Measurements from ENCODE around the gene RFPL1. TPM values are rescaled to one million over a fixed set of nuclear protein-coding genes. Genes with fewer than 3 reads are reported as not detected.
A peak's percentile ranks its signal among the peaks of the same experiment; 100 is the strongest.

The RFPL1 gene
- total and polyA plus RNA-seq, 2 experiments from 2014 or later = not detected

DNA sequence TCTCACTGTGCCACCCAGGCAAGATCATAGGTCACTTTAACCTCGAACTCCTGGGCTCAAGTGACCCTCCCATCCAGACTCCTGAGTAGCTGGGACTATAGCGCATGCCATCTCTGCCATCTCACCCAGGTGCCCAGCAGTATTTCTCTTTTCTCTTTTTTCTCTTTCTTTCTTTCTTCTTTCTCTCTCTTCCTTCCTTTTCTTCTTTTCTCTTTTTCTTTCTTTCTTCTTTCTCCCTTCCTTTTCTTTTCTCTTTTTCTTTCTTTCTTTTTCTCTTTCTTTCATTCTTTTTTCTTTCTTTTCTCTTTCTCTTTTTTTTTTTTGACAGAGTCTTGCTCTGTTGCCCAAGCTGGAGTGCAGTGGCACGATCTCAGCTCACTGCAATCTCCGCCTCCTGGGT, 13.5 kb downstream of the RFPL1 start:
- 90% methylated on average over 4 of the region's 4 CpGs for whole genome bisulfite sequencing (ENCODE audit: low lambda C conversion rate, missing lambda C conversion rate)
- TF ChIP-seq EZH2phosphoT487 (IDR thresholded peaks at IDR 0.05; ENCODE audit: low read depth, severe bottlenecking, unreplicated experiment) (no peak), CTCF (IDR thresholded peaks at IDR 0.05; ENCODE audit: poor library complexity) (no peak), EZH2 (IDR thresholded peaks at IDR 0.05; ENCODE audit: borderline replicate concordance) (no peak)
- Histone ChIP-seq H3K4me2 (no peak overlapping the region), H4K20me1 (ENCODE audit: insufficient read depth, poor library complexity, severe bottlenecking) (no peaks in the 10 kb centered on the region), H3K27me3 (no peaks in the 10 kb centered on the region), H3K36me3 (replicated peaks; ENCODE audit: insufficient read depth, low read depth) (no peaks in the 10 kb centered on the region), H3K4me1 (ENCODE audit: insufficient read depth) (no peaks in the 10 kb centered on the region), H3K9me3 (ENCODE audit: low read depth) (no peaks in the 10 kb centered on the region), H3K27ac (no peak overlapping the region), H3K79me2 (no peaks in the 10 kb centered on the region), H2AFZ (no peak overlapping the region), H3K9me2 (replicated peaks; ENCODE audit: insufficient read depth) (no peaks in the 10 kb centered on the region), H3K4me3 (no peak overlapping the region)
- DNase-seq (ENCODE audit: low spot score) = no peak

GRCh38 chr22:29454276-29454675, 15.9 kb downstream of the RFPL1 start:
- TF ChIP-seq EZH2phosphoT487 (IDR thresholded peaks at IDR 0.05; ENCODE audit: low read depth, severe bottlenecking, unreplicated experiment) (no peak), EZH2 (IDR thresholded peaks at IDR 0.05; ENCODE audit: borderline replicate concordance) (no peak), CTCF (IDR thresholded peaks at IDR 0.05; ENCODE audit: poor library complexity) (no peak)
- Histone ChIP-seq H3K27me3 (no peaks in the 10 kb centered on the region), H3K4me2 (no peak overlapping the region), H3K36me3 (replicated peaks; ENCODE audit: insufficient read depth, low read depth) (no peaks in the 10 kb centered on the region), H3K9me2 (replicated peaks; ENCODE audit: insufficient read depth) (no peaks in the 10 kb centered on the region), H3K4me3 (no peak overlapping the region), H2AFZ (no peak overlapping the region), H3K4me1 (ENCODE audit: insufficient read depth) (no peaks in the 10 kb centered on the region), H4K20me1 (ENCODE audit: insufficient read depth, poor library complexity, severe bottlenecking) (no peaks in the 10 kb centered on the region), H3K79me2 (no peaks in the 10 kb centered on the region), H3K27ac (no peak overlapping the region), H3K9me3 (ENCODE audit: low read depth) (no peaks in the 10 kb centered on the region)
- 79% methylated on average over 8 of the region's 8 CpGs for WGBS (ENCODE audit: low lambda C conversion rate, missing lambda C conversion rate)
- DNase-seq (ENCODE audit: low spot score) = no peak

- Histone ChIP-seq H3K9me3 (ENCODE audit: low read depth) (no peaks in the 10 kb centered on the region), H3K27ac (no peak overlapping the region), H3K27me3 (no peaks in the 10 kb centered on the region), H3K4me3 (no peak overlapping the region), H3K36me3 (replicated peaks; ENCODE audit: insufficient read depth, low read depth) (no peaks in the 10 kb centered on the region), H3K79me2 (no peaks in the 10 kb centered on the region), H3K4me2 (no peak overlapping the region), H4K20me1 (ENCODE audit: insufficient read depth, poor library complexity, severe bottlenecking) (no peaks in the 10 kb centered on the region), H3K9me2 (replicated peaks; ENCODE audit: insufficient read depth) (no peaks in the 10 kb centered on the region), H3K4me1 (ENCODE audit: insufficient read depth) (no peaks in the 10 kb centered on the region), H2AFZ (no peak overlapping the region)
- 68% methylated on average over 9 of the region's 9 CpGs for WGBS (ENCODE audit: low lambda C conversion rate, missing lambda C conversion rate)
- TF ChIP-seq EZH2phosphoT487 (IDR thresholded peaks at IDR 0.05; ENCODE audit: low read depth, severe bottlenecking, unreplicated experiment) (no peak), EZH2 (IDR thresholded peaks at IDR 0.05; ENCODE audit: borderline replicate concordance) (no peak), CTCF (IDR thresholded peaks at IDR 0.05; ENCODE audit: poor library complexity) (no peak)
- no peak for DNase-seq (ENCODE audit: low spot score)
Measured at GRCh38 chr22:29456211-29456671, 17.9 kb downstream of the RFPL1 start.

DNA sequence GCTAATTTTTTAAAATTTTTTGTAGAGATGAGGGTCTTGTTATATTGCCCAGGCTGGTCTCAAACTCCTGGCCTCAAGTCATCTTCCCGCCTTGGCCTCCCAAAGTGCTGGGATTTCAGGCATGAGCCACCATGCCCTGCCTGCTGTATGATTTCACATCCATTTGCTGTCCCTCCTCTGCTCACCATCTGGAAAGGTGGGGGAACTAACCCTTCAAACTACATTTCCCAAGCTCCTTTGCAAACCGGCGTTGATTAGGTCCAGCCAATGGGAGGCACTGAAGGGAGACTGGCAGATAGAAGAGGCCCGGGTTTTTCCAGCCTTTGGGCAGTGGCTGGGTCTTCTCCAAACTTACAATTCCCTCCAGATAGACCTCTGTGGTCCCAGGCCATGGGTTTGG, 19.3 kb downstream of the RFPL1 start:
- no peaks in the 10 kb centered on the region for H4K20me1 ChIP-seq (ENCODE audit: insufficient read depth, poor library complexity, severe bottlenecking)
- H3K27ac ChIP-seq = no peak overlapping the region
- no peaks in the 10 kb centered on the region for H3K4me1 ChIP-seq (ENCODE audit: insufficient read depth)
- no peaks in the 10 kb centered on the region for H3K36me3 ChIP-seq (replicated peaks; ENCODE audit: insufficient read depth, low read depth)
- no peaks in the 10 kb centered on the region for H3K9me2 ChIP-seq (replicated peaks; ENCODE audit: insufficient read depth)
- H3K9me3 ChIP-seq (ENCODE audit: low read depth) = no peaks in the 10 kb centered on the region
- TF ChIP-seq EZH2phosphoT487 (IDR thresholded peaks at IDR 0.05; ENCODE audit: low read depth, severe bottlenecking, unreplicated experiment) = no peak
- TF ChIP-seq CTCF (IDR thresholded peaks at IDR 0.05; ENCODE audit: poor library complexity) = no peak
- TF ChIP-seq EZH2 (IDR thresholded peaks at IDR 0.05; ENCODE audit: borderline replicate concordance) = no peak
- 27% methylated on average over 4 of the region's 4 CpGs for WGBS (ENCODE audit: low lambda C conversion rate, missing lambda C conversion rate)
- no peaks in the 10 kb centered on the region for H3K27me3 ChIP-seq
- no peaks in the 10 kb centered on the region for H3K79me2 ChIP-seq
- H2AFZ ChIP-seq = no peak overlapping the region
- DNase-seq (ENCODE audit: low spot score) = peak; percentile 45
- H3K4me2 ChIP-seq = no peak overlapping the region
- H3K4me3 ChIP-seq = no peak overlapping the region
